ENCODE data around the gene MTX1. TPM values are rescaled to one million over a fixed set of nuclear protein-coding genes. Genes with fewer than 3 reads are reported as not detected.
A peak's percentile ranks its signal among the peaks of the same experiment; 100 is the strongest.

Gene MTX1
- polyA plus RNA-seq, 2 of the 4 experiments (the other 2 are of a cell fraction): 53.4 to 67.1 TPM

- H3K4me1 ChIP-seq: peaks cover 17% of the 10 kb centered on the region
- FAIRE-seq (no peak), ATAC-seq (no peak; a peak in 3 of 6 replicates), DNase-seq (ENCODE audit: low read depth in 1 of 2, low spot score in 1 of 2) (no peak)
- H3K27ac ChIP-seq: peak overlapping the region in 1 of 2 experiments; percentile 76; a peak in 3 of 6 replicates
- 83% methylated on average over 6 of the region's 28 CpGs for WGBS (ENCODE audit: missing lambda C conversion rate)
- no peaks in the 10 kb centered on the region for H3K9me3 ChIP-seq
- TF ChIP-seq MAX (IDR thresholded peaks at IDR 0.05): no peak
- no peak for TF ChIP-seq RARB (CRISPR knock-in tag; IDR thresholded peaks at IDR 0.05)
- no peak for TF ChIP-seq ZSCAN20 (CRISPR knock-in tag; IDR thresholded peaks at IDR 0.05)
- TF ChIP-seq ELK1 (IDR thresholded peaks at IDR 0.05; ENCODE audit: low read depth, low read length): no peak
- no peak for TF ChIP-seq FOSB (CRISPR knock-in tag; IDR thresholded peaks at IDR 0.05)
- TF ChIP-seq HES2 (IDR thresholded peaks at IDR 0.05): no peak
- TF ChIP-seq CHD4 (IDR thresholded peaks at IDR 0.05; ENCODE audit: borderline replicate concordance): no peak
- CTCF ChIA-PET: interaction anchor here (0.6 to 10.4 kb wide), 63 partner anchors 9 to 1048 kb away, joined by 3 to 326 read pairs (median 6); partner anchors contain the start of genes ASH1L, CLK2, FDPS and HCN3
- POLR2A ChIA-PET: interaction anchor here (1.0 to 2.4 kb wide), 4 partner anchors 12 to 74 kb away, joined by 4 to 13 read pairs (median 10); partner anchors contain the start of genes CLK2, MTX1, SCAMP3 and THBS3
- H3K4me2 ChIP-seq: peak overlapping the region; percentile 52; the same call in 2 of the 3 replicates
- no peak overlapping the region for H3K4me3 ChIP-seq
Measured at GRCh38 chr1:155250246-155250632, 41.7 kb downstream of the MTX1 start.

- no peak overlapping the region for H3K4me3 ChIP-seq
- no peaks in the 10 kb centered on the region for H3K9me3 ChIP-seq
- ATAC-seq (peak; percentile 82 to 92), FAIRE-seq (no peak), DNase-seq (ENCODE audit: low read depth in 1 of 2, low spot score in 1 of 2) (peak; percentile 91 to 98)
- no peak for TF ChIP-seq ZSCAN20 (CRISPR knock-in tag; IDR thresholded peaks at IDR 0.05)
- TF ChIP-seq SMC3 (IDR thresholded peaks at IDR 0.05): peak; percentile 87
- TF ChIP-seq RNF2 (IDR thresholded peaks at IDR 0.05; ENCODE audit: borderline replicate concordance, low read depth): no peak
- peak; percentile 88 to 90 for TF ChIP-seq RAD21 (conservative IDR thresholded peaks at IDR 0.05 in 1 of 2, IDR thresholded peaks at IDR 0.05 in 1 of 2)
- no peak for TF ChIP-seq EP300 (IDR thresholded peaks at IDR 0.05)
- peak; percentile 65 for TF ChIP-seq MAX (IDR thresholded peaks at IDR 0.05)
- no peak for TF ChIP-seq ATOH8 (CRISPR knock-in tag; IDR thresholded peaks at IDR 0.05; ENCODE audit: low read depth)
- peak; percentile 99 for TF ChIP-seq CTCF (IDR thresholded peaks at IDR 0.05)
- no peak for TF ChIP-seq ESRRA (IDR thresholded peaks at IDR 0.05; ENCODE audit: borderline replicate concordance, low read length)
- no peak for TF ChIP-seq POLR2AphosphoS2 (conservative IDR thresholded peaks at IDR 0.05; ENCODE audit: low read length)
- no peak for TF ChIP-seq CHD4 (IDR thresholded peaks at IDR 0.05; ENCODE audit: borderline replicate concordance)
- WGBS (ENCODE audit: missing lambda C conversion rate): 32% methylated on average over 14 of the region's 23 CpGs
- H3K4me1 ChIP-seq: peaks cover 19% of the 10 kb centered on the region
- peak overlapping the region in 1 of 2 experiments; percentile 76; a peak in 3 of 6 replicates for H3K27ac ChIP-seq
- POLR2A ChIA-PET: interaction anchor here (1.0 to 2.4 kb wide), 4 partner anchors 11 to 73 kb away, joined by 4 to 13 read pairs (median 10); partner anchors contain the start of genes CLK2, MTX1, SCAMP3 and THBS3
- peak overlapping the region; percentile 52; the same call in 2 of the 3 replicates for H3K4me2 ChIP-seq
- CTCF ChIA-PET: interaction anchor here (0.6 to 10.4 kb wide), 80 partner anchors 10 to 1047 kb away, joined by 3 to 326 read pairs (median 5); partner anchors contain the start of genes ASH1L, CLK2, EFNA1 and FDPS
Measured at GRCh38 chr1:155250633-155251449, 42.3 kb downstream of the MTX1 start.
